ENCODE measurements around the gene FITM1.

- TF ChIP-seq CTCF (conservative IDR thresholded peaks at IDR 0.05 in 1 of 2, IDR thresholded peaks at IDR 0.05 in 1 of 2; ENCODE audit: low read depth in 1 of 2, low read length in 2 of 2): no peak
- TF ChIP-seq EZH2 (IDR thresholded peaks at IDR 0.05; ENCODE audit: low read length, missing control alignments): no peak
These were observed 48.1 kb downstream of the FITM1 start for GRCh38 chr14:24178399-24179178.

Measured in fibroblast of lung (primary cell).